Neuronal stem cell (in vitro differentiated cells): Measurements from ENCODE around the gene DDHD1.

ENCODE experiments used
- DNase-seq: peaks from one replicate; pipeline ENCODE4 v3.0.0-alpha.2; 2013; ENCODE audit warnings: low spot score
- H2AFZ ChIP-seq: one replicate; pipeline ENCODE4 v1.6.1; 2013; ENCODE audit warnings: mild to moderate bottlenecking, low read length, inconsistent platforms
- H2AK5ac ChIP-seq: 2 replicates; pipeline ENCODE4 v1.6.1; 2013; ENCODE audit warnings: low read depth, mild to moderate bottlenecking, inconsistent platforms, low read length, moderate library complexity, mixed read lengths
- H2BK120ac ChIP-seq: 2 replicates; pipeline ENCODE4 v1.6.1; 2013; ENCODE audit warnings: low read depth, mild to moderate bottlenecking, inconsistent platforms, low read length, moderate library complexity, mixed read lengths
- H2BK12ac ChIP-seq: one replicate; pipeline ENCODE4 v1.6.1; 2013; ENCODE audit warnings: low read length, inconsistent platforms
- H2BK15ac ChIP-seq: 2 replicates; pipeline ENCODE4 v1.6.1; 2013; ENCODE audit warnings: mild to moderate bottlenecking, low read length, inconsistent platforms, mixed read lengths
- H2BK5ac ChIP-seq: one replicate; pipeline ENCODE4 v1.6.1; 2013; ENCODE audit warnings: inconsistent platforms, mild to moderate bottlenecking, low read length, moderate library complexity
- H3K14ac ChIP-seq: one replicate; pipeline ENCODE4 v1.6.1; 2013; ENCODE audit warnings: low read length, inconsistent platforms
- H3K18ac ChIP-seq: 2 replicates; pipeline ENCODE4 v1.6.1; 2013; ENCODE audit warnings: low read length, inconsistent platforms
- H3K23ac ChIP-seq: 2 replicates; pipeline ENCODE4 v1.6.1; 2013; ENCODE audit warnings: low read depth, mild to moderate bottlenecking, mixed read lengths, low read length, inconsistent platforms; ENCODE audit not compliant: poor library complexity
- H3K27ac ChIP-seq: replicated peaks from 3 replicates; pipeline ENCODE4 v1.5.1; 2013; ENCODE audit warnings: low read length, inconsistent platforms
- H3K27me3 ChIP-seq, 3 experiments: 2 replicates each; pipeline ENCODE4 v1.6.1; 2013; ENCODE audit warnings: low read length in 3 of 3, mild to moderate bottlenecking in 2 of 3, inconsistent platforms in 1 of 3, low read depth in 1 of 3, mixed read lengths in 1 of 3, moderate library complexity in 1 of 3; ENCODE audit not compliant: control insufficient read depth in 3 of 3, insufficient read depth in 3 of 3
- H3K36me3 ChIP-seq, 2 donors: replicated peaks in 1 of 2; 2 replicates each; pipeline ENCODE4 v1.6.1; 2013; ENCODE audit warnings: low read length in 2 of 2; ENCODE audit not compliant: control insufficient read depth in 2 of 2, insufficient read depth in 2 of 2
- H3K4ac ChIP-seq: 2 replicates; pipeline ENCODE4 v1.6.1; 2013; ENCODE audit warnings: inconsistent platforms, mild to moderate bottlenecking, low read length, moderate library complexity
- H3K4me1 ChIP-seq, 2 donors: 1 replicate in 1 of 2; 2 replicates in 1 of 2; pipeline ENCODE4 v1.6.1; 2013; ENCODE audit warnings: low read length in 2 of 2, low read depth in 1 of 2; ENCODE audit not compliant: control insufficient read depth in 2 of 2, insufficient read depth in 1 of 2
- H3K4me2 ChIP-seq: one replicate; pipeline ENCODE4 v1.6.1; 2013; ENCODE audit warnings: mild to moderate bottlenecking, low read length, inconsistent platforms; ENCODE audit not compliant: insufficient read depth, poor library complexity, severe bottlenecking
- H3K4me3 ChIP-seq, 2 donors: 2 replicates each; pipeline ENCODE4 v1.5.1; 2013; ENCODE audit warnings: low read length in 2 of 2, mild to moderate bottlenecking in 2 of 2, inconsistent platforms in 1 of 2, moderate library complexity in 1 of 2
- H3K79me1 ChIP-seq: one replicate; pipeline ENCODE4 v1.6.1; 2013; ENCODE audit warnings: low read depth, mild to moderate bottlenecking, inconsistent platforms, low read length, moderate library complexity
- H3K9ac ChIP-seq: one replicate; pipeline ENCODE4 v1.6.1; 2013; ENCODE audit warnings: mild to moderate bottlenecking, low read depth, low read length, inconsistent platforms; ENCODE audit not compliant: poor library complexity
- H3K9me3 ChIP-seq, 2 donors: replicated peaks in 1 of 2; 2 replicates each; pipeline versions ENCODE3 to v1.6.1; 2013; ENCODE audit warnings: low read length in 2 of 2, mild to moderate bottlenecking in 2 of 2, inconsistent platforms in 1 of 2, low read depth in 1 of 2, mixed read lengths in 1 of 2, moderate library complexity in 1 of 2; ENCODE audit not compliant: control insufficient read depth in 2 of 2, insufficient read depth in 1 of 2
- H4K8ac ChIP-seq: one replicate; pipeline ENCODE4 v1.6.1; 2013; ENCODE audit warnings: low read depth, mild to moderate bottlenecking, inconsistent platforms, low read length, moderate library complexity
- H4K91ac ChIP-seq: one replicate; pipeline ENCODE4 v1.6.1; 2013; ENCODE audit warnings: low read length, low read depth, mild to moderate bottlenecking, inconsistent platforms; ENCODE audit not compliant: poor library complexity
- WGBS, 2 donors: extraction: QIAGEN DNeasy Blood & Tissue Kit; methylation state at CpG; one replicate each; pipeline ENCODE4 v1.1.7; 2013; ENCODE audit warnings: missing lambda C conversion rate in 2 of 2, mixed read lengths in 1 of 2; ENCODE audit not compliant: insufficient read length in 2 of 2, insufficient replicate concordance in 1 of 2; ENCODE audit errors: extremely low coverage in 2 of 2; 5-methylcytosine and 5-hydroxymethylcytosine counted together

DDHD1 gene

GRCh38 chr14:53004976-53005375 lies 148.1 kb downstream of the DDHD1 start:
- H4K91ac ChIP-seq, result no peak overlapping the region
- WGBS, 2 donors, result no CpG with 5 or more reads among the region's 5 CpGs
- H3K9ac ChIP-seq, result no peak overlapping the region
- H3K4me1 ChIP-seq, result no peaks in the 10 kb centered on the region
- no peak overlapping the region for H2AK5ac ChIP-seq
- no peak overlapping the region for H2BK5ac ChIP-seq
- H3K4me2 ChIP-seq, result no peak overlapping the region
- no peak overlapping the region for H3K23ac ChIP-seq
- H3K9me3 ChIP-seq, result no peaks in the 10 kb centered on the region
- H4K8ac ChIP-seq, result no peak overlapping the region
- H2BK120ac ChIP-seq, result no peak overlapping the region
- no peak overlapping the region for H3K27ac ChIP-seq
- H3K4ac ChIP-seq, result no peak overlapping the region
- H2BK15ac ChIP-seq, result no peak overlapping the region
- no peak overlapping the region for H3K4me3 ChIP-seq
- no peaks in the 10 kb centered on the region for H3K36me3 ChIP-seq
- no peak for DNase-seq
- H2BK12ac ChIP-seq, result no peak overlapping the region
- H3K79me1 ChIP-seq, result no peaks in the 10 kb centered on the region
- H3K18ac ChIP-seq, result no peak overlapping the region
- peak overlapping the region; percentile 61 for H2AFZ ChIP-seq
- no peak overlapping the region for H3K14ac ChIP-seq
- H3K27me3 ChIP-seq, result no peaks in the 10 kb centered on the region

- H3K23ac ChIP-seq, result no peak overlapping the region
- H3K4me3 ChIP-seq, result no peak overlapping the region
- H3K4me1 ChIP-seq, result no peaks in the 10 kb centered on the region
- H3K79me1 ChIP-seq, result no peaks in the 10 kb centered on the region
- no peak overlapping the region for H2BK15ac ChIP-seq
- H3K9me3 ChIP-seq, result no peaks in the 10 kb centered on the region
- no CpG with 5 or more reads among the region's 4 CpGs for WGBS, 2 donors
- no peak overlapping the region for H4K8ac ChIP-seq
- H2AFZ ChIP-seq, result no peak overlapping the region
- no peak overlapping the region for H2BK5ac ChIP-seq
- no peak overlapping the region for H3K14ac ChIP-seq
- H3K9ac ChIP-seq, result no peak overlapping the region
- H3K18ac ChIP-seq, result no peak overlapping the region
- no peak overlapping the region for H3K4ac ChIP-seq
- no peak overlapping the region for H2BK120ac ChIP-seq
- no peak overlapping the region for H2AK5ac ChIP-seq
- H3K36me3 ChIP-seq, result no peaks in the 10 kb centered on the region
- no peak overlapping the region for H3K4me2 ChIP-seq
- no peak overlapping the region for H3K27ac ChIP-seq
- no peaks in the 10 kb centered on the region for H3K27me3 ChIP-seq
- no peak overlapping the region for H4K91ac ChIP-seq
- DNase-seq, result no peak
- no peak overlapping the region for H2BK12ac ChIP-seq
These were observed 149.3 kb downstream of the DDHD1 start for GRCh38 chr14:53003776-53004175.

GRCh38 chr14:53002576-53002975 lies 150.5 kb downstream of the DDHD1 start:
- Histone ChIP-seq H3K9me3 (no peaks in the 10 kb centered on the region), H2AK5ac (no peak overlapping the region), H2AFZ (peak overlapping the region; percentile 74), H4K8ac (no peak overlapping the region), H3K4me2 (no peak overlapping the region), H3K14ac (no peak overlapping the region), H3K4me1 (no peaks in the 10 kb centered on the region), H3K9ac (no peak overlapping the region), H3K4me3 (no peak overlapping the region), H2BK15ac (no peak overlapping the region), H3K36me3 (no peaks in the 10 kb centered on the region), H3K23ac (no peak overlapping the region), H3K18ac (no peak overlapping the region), H2BK12ac (no peak overlapping the region), H2BK120ac (no peak overlapping the region), H3K27ac (no peak overlapping the region), H3K4ac (no peak overlapping the region), H3K27me3 (no peaks in the 10 kb centered on the region), H4K91ac (no peak overlapping the region), H3K79me1 (no peaks in the 10 kb centered on the region), H2BK5ac (no peak overlapping the region)
- DNase-seq, result no peak
- WGBS, 2 donors, result no CpG with 5 or more reads among the region's 5 CpGs

- Histone ChIP-seq H2BK120ac (no peak overlapping the region), H3K4me2 (no peak overlapping the region), H3K79me1 (no peaks in the 10 kb centered on the region), H3K36me3 (no peaks in the 10 kb centered on the region), H3K27me3 (no peaks in the 10 kb centered on the region), H2BK12ac (no peak overlapping the region), H3K14ac (no peak overlapping the region), H3K9me3 (no peaks in the 10 kb centered on the region), H4K8ac (no peak overlapping the region), H2BK15ac (no peak overlapping the region), H2BK5ac (no peak overlapping the region), H3K4me3 (no peak overlapping the region), H3K23ac (no peak overlapping the region), H3K4ac (no peak overlapping the region), H2AK5ac (no peak overlapping the region), H2AFZ (peak overlapping the region; percentile 74), H4K91ac (no peak overlapping the region), H3K18ac (no peak overlapping the region), H3K9ac (no peak overlapping the region), H3K4me1 (no peaks in the 10 kb centered on the region), H3K27ac (no peak overlapping the region)
- DNase-seq, result no peak
- no CpG with 5 or more reads among the region's 7 CpGs for WGBS, 2 donors
These were observed 151.2 kb downstream of the DDHD1 start for GRCh38 chr14:53001787-53002378.
